Endometrial microvascular endothelial cells (primary cell): ENCODE results near the gene RFX6. TPM values are rescaled to one million over a fixed set of nuclear protein-coding genes. Genes with fewer than 3 reads are reported as not detected.

Source experiments
- in situ Hi-C: cut with HindIII; loops from 2 replicates; pipeline ENCODE4 v1.10.0; 2017; ENCODE audit warnings: low sequenced_read_pairs, low pct_unique_long_range_greater_than_20kb; ENCODE audit errors: inconsistent ontology term
- total RNA-seq: library from RNA; depleted of rRNA; stranded (reverse); fragments of >200 nt; gene quantifications from one replicate; pipeline ENCODE4 v1.2.3, GENCODE V29; 2015; ENCODE audit errors: inconsistent ontology term

RFX6 gene
- total RNA-seq, 1 donor from 2014 or later: not detected

GRCh38 chr6:116963972-116964371 lies 86.9 kb downstream of the RFX6 start:
- in situ Hi-C loops: no loop called here

- in situ Hi-C loops: no loop called here
These were observed 89.9 kb downstream of the RFX6 start for GRCh38 chr6:116966675-116967576.

- in situ Hi-C loops: no loop called here
These were observed 92.3 kb downstream of the RFX6 start for GRCh38 chr6:116969211-116969863.

GRCh38 chr6:116971959-116972358 lies 94.9 kb downstream of the RFX6 start:
- in situ Hi-C loops: no loop called here

GRCh38 chr6:116973976-116974375 lies 96.9 kb downstream of the RFX6 start:
- in situ Hi-C loops: no loop called here

- in situ Hi-C loops: no loop called here
These were observed 97.7 kb downstream of the RFX6 start for GRCh38 chr6:116974526-116975316.

- in situ Hi-C loops: no loop called here
These were observed 98.6 kb downstream of the RFX6 start for GRCh38 chr6:116975600-116975999.

GRCh38 chr6:116979560-116979959 lies 102.5 kb downstream of the RFX6 start:
- in situ Hi-C loops: no loop called here

Other genes with a start within 250 kb of the RFX6 start
- 7.7 TPM for gene ZUP1, start 208.5 kb upstream of the RFX6 start, total RNA-seq
- gene KPNA5, start 196.0 kb upstream of the RFX6 start, total RNA-seq: 3.3 TPM
- gene FAM162B, start 111.5 kb upstream of the RFX6 start, total RNA-seq: not detected
- gene GPRC6A, start 48.2 kb upstream of the RFX6 start, total RNA-seq: not detected